Nephron (organoid): Measurements from ENCODE around the gene REL.

Experiments
- H3K27ac Mint-ChIP-seq, 3 experiments: 2 replicates each; pipeline ENCODE4 v1.8.0; 2020; ENCODE audit warnings: mixed read lengths in 3 of 3, mild to moderate bottlenecking in 2 of 3, moderate library complexity in 1 of 3
- H3K27me3 Mint-ChIP-seq: 2 replicates; pipeline ENCODE4 v1.8.0; 2021; ENCODE audit warnings: low read depth, mild to moderate bottlenecking, moderate library complexity, mixed read lengths
- H3K36me3 Mint-ChIP-seq: 2 replicates; pipeline ENCODE4 v1.8.0; 2020; ENCODE audit warnings: low read depth, mixed read lengths
- H3K4me1 Mint-ChIP-seq: 2 replicates; pipeline ENCODE4 v1.8.0; 2020; ENCODE audit warnings: mixed read lengths
- H3K4me3 Mint-ChIP-seq, 3 experiments: 2 replicates each; pipeline ENCODE4 v1.8.0; 2020; ENCODE audit warnings: mild to moderate bottlenecking in 3 of 3, mixed read lengths in 3 of 3, moderate library complexity in 2 of 3
- H3K9me3 Mint-ChIP-seq: 2 replicates; pipeline ENCODE4 v1.8.0; 2020; ENCODE audit warnings: mixed read lengths
- CTCF ChIP-seq, 3 experiments: fragments of 200-600 bp; sonication (generic); IDR thresholded peaks; one replicate each; pipeline ENCODE4 v1.5.0; 2021; ENCODE audit warnings: antibody characterized with exemption in 3 of 3; ENCODE audit not compliant: unreplicated experiment in 3 of 3

The REL gene

GRCh38 chr2:60974652-60975051 lies 93.3 kb downstream of the REL start:
- Mint-ChIP-seq H3K27ac (no peak overlapping the region), H3K36me3 (no peaks in the 10 kb centered on the region), H3K4me1 (peaks cover 10% of the 10 kb centered on the region), H3K27me3 (no peaks in the 10 kb centered on the region), H3K9me3 (no peaks in the 10 kb centered on the region), H3K4me3 (no peak overlapping the region)
- no peak for TF ChIP-seq CTCF (IDR thresholded peaks at IDR 0.05; ENCODE audit: unreplicated experiment in 3 of 3)
